ENCODE measurements around the gene PRSS38. TPM values are rescaled to one million over a fixed set of nuclear protein-coding genes. Genes with fewer than 3 reads are reported as not detected.
"Not testable (repeated sequence)": the region's sequence is repeated elsewhere in the genome, so short reads cannot be mapped to it uniquely, and the experiment has no call there.

Gene PRSS38
- total and polyA plus RNA-seq, 7 experiments from 2014 or later: not detected

GRCh38 chr1:227856147-227856858, 40.8 kb downstream of the PRSS38 start:
- H3K4me1 Mint-ChIP-seq: peaks cover 0 to 6% (median 0%) of the 10 kb centered on the region in 7 donors
- POLR2A ChIA-PET: interaction anchor here (0.7 kb wide), 1 partner anchor 97 kb away, joined by 3 read pairs; no protein-coding TSS in a partner anchor
- CTCF ChIA-PET: interaction anchor here (0.6 kb wide), 1 partner anchor 43 kb away, joined by 3 read pairs; no protein-coding TSS in a partner anchor
- intact Hi-C loops (cut with micrococcal nuclease): no loop called here
- Histone ChIP-seq H3K27me3 (ENCODE audit: control insufficient read depth in 2 of 2, insufficient read depth in 2 of 2, low read length in 2 of 2) (no peaks in the 10 kb centered on the region), H3K9me3 (ENCODE audit: control insufficient read depth in 2 of 3, low read length in 3 of 3) (no peaks in the 10 kb centered on the region), H3K4me1 (ENCODE audit: control insufficient read depth in 2 of 2, insufficient read depth in 2 of 2, low read length in 2 of 2) (no peaks in the 10 kb centered on the region), H3K27ac (ENCODE audit: low read depth, low read length) (no peak overlapping the region), H3K4me3 (ENCODE audit: low read length) (no peak overlapping the region), H3K36me3 (ENCODE audit: control insufficient read depth in 2 of 3, insufficient read depth in 3 of 3, low read length in 3 of 3) (no peaks in the 10 kb centered on the region)
- H3K36me3 Mint-ChIP-seq: no peaks in the 10 kb centered on the region
- ATAC-seq (no peak), DNase-seq (no peak)
- H3K27ac Mint-ChIP-seq: no peak overlapping the region
- H3K4me3 Mint-ChIP-seq: no peak overlapping the region
- H3K9me3 Mint-ChIP-seq: no peaks in the 10 kb centered on the region
- peaks cover 0 to 7% (median 0%) of the 10 kb centered on the region in 5 donors for H3K27me3 Mint-ChIP-seq

GRCh38 chr1:227864882-227865281, 49.4 kb downstream of the PRSS38 start:
- DNase-seq (no peak), ATAC-seq (no peak)
- ChIA-PET POLR2A (interaction anchor here (0.6 to 0.8 kb wide), 2 partner anchors 21 to 24 kb away, joined by 3 to 5 read pairs; no protein-coding TSS in a partner anchor), CTCF (interaction anchor here (1.0 kb wide), 1 partner anchor 16 kb away, joined by 3 read pairs; no protein-coding TSS in a partner anchor)
- H3K9me3 ChIP-seq (ENCODE audit: control insufficient read depth in 2 of 3, low read length in 3 of 3): peaks cover 0 to 11% (median 0%) of the 10 kb centered on the region in 3 experiments
- H3K27ac Mint-ChIP-seq: no peak overlapping the region
- H3K4me3 ChIP-seq (ENCODE audit: low read length): no peak overlapping the region
- no peak overlapping the region for H3K27ac ChIP-seq (ENCODE audit: low read depth, low read length)
- intact Hi-C loops (cut with micrococcal nuclease): no loop called here
- no peaks in the 10 kb centered on the region for H3K36me3 ChIP-seq (ENCODE audit: control insufficient read depth in 2 of 3, insufficient read depth in 3 of 3, low read length in 3 of 3)
- H3K4me1 Mint-ChIP-seq: peaks cover 8 to 28% (median 16%) of the 10 kb centered on the region in 7 donors
- no peaks in the 10 kb centered on the region for H3K27me3 ChIP-seq (ENCODE audit: control insufficient read depth in 2 of 2, insufficient read depth in 2 of 2, low read length in 2 of 2)
- H3K9me3 Mint-ChIP-seq: peaks cover 0 to 14% (median 9%) of the 10 kb centered on the region in 11 donors
- peaks cover 0 to 6% (median 0%) of the 10 kb centered on the region in 5 donors for H3K36me3 Mint-ChIP-seq
- no peak overlapping the region for H3K4me3 Mint-ChIP-seq
- H3K27me3 Mint-ChIP-seq: peaks cover 0 to 11% (median 0%) of the 10 kb centered on the region in 5 donors
- peaks cover 7 to 9% of the 10 kb centered on the region in 2 donors for H3K4me1 ChIP-seq (ENCODE audit: control insufficient read depth in 2 of 2, insufficient read depth in 2 of 2, low read length in 2 of 2)

- Mint-ChIP-seq H3K36me3 (peaks cover 0 to 11% (median 8%) of the 10 kb centered on the region in 5 donors), H3K4me1 (peaks cover 22 to 58% (median 50%) of the 10 kb centered on the region in 7 donors), H3K27ac (peak overlapping the region in 8 of 9 donors; percentile 8 to 92 (median 75)), H3K27me3 (peaks cover 0 to 19% (median 0%) of the 10 kb centered on the region in 5 donors), H3K4me3 (peak overlapping the region; percentile 12 to 91 (median 77)), H3K9me3 (peaks cover 4 to 27% (median 15%) of the 10 kb centered on the region in 11 donors)
- H3K27ac ChIP-seq (ENCODE audit: low read depth, low read length): no peak overlapping the region
- CTCF ChIA-PET: interaction anchor here (1.3 kb wide), 1 partner anchor 17 kb away, joined by 3 read pairs; no protein-coding TSS in a partner anchor
- intact Hi-C loops (cut with micrococcal nuclease): no loop called here
- ATAC-seq (peak; percentile 10), DNase-seq (no peak)
- peaks cover 0 to 6% (median 0%) of the 10 kb centered on the region in 3 experiments for H3K9me3 ChIP-seq (ENCODE audit: control insufficient read depth in 2 of 3, low read length in 3 of 3)
- POLR2A ChIA-PET: interaction anchor here (2.0 kb wide), 1 partner anchor 16 kb away, joined by 13 read pairs; no protein-coding TSS in a partner anchor
- H3K27me3 ChIP-seq (ENCODE audit: control insufficient read depth in 2 of 2, insufficient read depth in 2 of 2, low read length in 2 of 2): no peaks in the 10 kb centered on the region
- peaks cover 31 to 34% of the 10 kb centered on the region in 2 donors for H3K4me1 ChIP-seq (ENCODE audit: control insufficient read depth in 2 of 2, insufficient read depth in 2 of 2, low read length in 2 of 2)
- H3K4me3 ChIP-seq (ENCODE audit: low read length): peak overlapping the region; percentile 48
- no peaks in the 10 kb centered on the region for H3K36me3 ChIP-seq (ENCODE audit: control insufficient read depth in 2 of 3, insufficient read depth in 3 of 3, low read length in 3 of 3)
Measured at GRCh38 chr1:227869279-227869842, 53.9 kb downstream of the PRSS38 start.

GRCh38 chr1:227869851-227870305, 54.4 kb downstream of the PRSS38 start:
- H3K4me3 Mint-ChIP-seq: peak overlapping the region; percentile 52 to 91 (median 78)
- peaks cover 0 to 19% (median 0%) of the 10 kb centered on the region in 5 donors for H3K27me3 Mint-ChIP-seq
- Histone ChIP-seq H3K36me3 (ENCODE audit: control insufficient read depth in 2 of 3, insufficient read depth in 3 of 3, low read length in 3 of 3) (no peaks in the 10 kb centered on the region), H3K4me3 (ENCODE audit: low read length) (peak overlapping the region; percentile 48), H3K4me1 (ENCODE audit: control insufficient read depth in 2 of 2, insufficient read depth in 2 of 2, low read length in 2 of 2) (peaks cover 31 to 34% of the 10 kb centered on the region in 2 donors), H3K9me3 (ENCODE audit: control insufficient read depth in 2 of 3, low read length in 3 of 3) (peaks cover 0 to 5% (median 0%) of the 10 kb centered on the region in 3 experiments), H3K27me3 (ENCODE audit: control insufficient read depth in 2 of 2, insufficient read depth in 2 of 2, low read length in 2 of 2) (no peaks in the 10 kb centered on the region), H3K27ac (ENCODE audit: low read depth, low read length) (no peak overlapping the region)
- H3K4me1 Mint-ChIP-seq: peaks cover 22 to 58% (median 50%) of the 10 kb centered on the region in 7 donors
- H3K36me3 Mint-ChIP-seq: peaks cover 0 to 8% (median 5%) of the 10 kb centered on the region in 5 donors
- ChIA-PET POLR2A (interaction anchor here (0.6 to 2.0 kb wide), 2 partner anchors 15 to 19 kb away, joined by 7 to 13 read pairs; no protein-coding TSS in a partner anchor), CTCF (interaction anchor here (1.3 kb wide), 1 partner anchor 17 kb away, joined by 3 read pairs; no protein-coding TSS in a partner anchor)
- H3K9me3 Mint-ChIP-seq: peaks cover under 1 to 25% (median 13%) of the 10 kb centered on the region in 11 donors
- peak in 5 of 9 donors; percentile 28 to 40 (median 37) for DNase-seq
- intact Hi-C loops (cut with micrococcal nuclease): loop anchor here in 1 of 2 donors (2.0 kb wide), 1 partner anchor 17 kb away; no protein-coding TSS in a partner anchor
- H3K27ac Mint-ChIP-seq: peak overlapping the region in 8 of 9 donors; percentile 8 to 92 (median 80)
- ATAC-seq: peak; percentile 52

- Histone ChIP-seq H3K9me3 (ENCODE audit: control insufficient read depth in 2 of 3, low read length in 3 of 3) (peaks cover 0 to under 1% (median 0%) of the 10 kb centered on the region in 3 experiments), H3K4me3 (ENCODE audit: low read length) (peak overlapping the region; percentile 48), H3K27me3 (ENCODE audit: control insufficient read depth in 2 of 2, insufficient read depth in 2 of 2, low read length in 2 of 2) (no peaks in the 10 kb centered on the region), H3K36me3 (ENCODE audit: control insufficient read depth in 2 of 3, insufficient read depth in 3 of 3, low read length in 3 of 3) (no peaks in the 10 kb centered on the region), H3K27ac (ENCODE audit: low read depth, low read length) (no peak overlapping the region), H3K4me1 (ENCODE audit: control insufficient read depth in 2 of 2, insufficient read depth in 2 of 2, low read length in 2 of 2) (peaks cover 31 to 34% of the 10 kb centered on the region in 2 donors)
- Mint-ChIP-seq H3K27ac (peak overlapping the region in 8 of 9 donors; percentile 8 to 92 (median 80)), H3K4me1 (peaks cover 22 to 58% (median 50%) of the 10 kb centered on the region in 7 donors), H3K27me3 (peaks cover 0 to 24% (median 0%) of the 10 kb centered on the region in 5 donors), H3K36me3 (peaks cover 0 to 8% (median 5%) of the 10 kb centered on the region in 5 donors), H3K9me3 (peaks cover 0 to 21% (median 10%) of the 10 kb centered on the region in 11 donors), H3K4me3 (peak overlapping the region; percentile 52 to 91 (median 78))
- ChIA-PET POLR2A (interaction anchor here (0.6 to 2.0 kb wide), 2 partner anchors 15 to 20 kb away, joined by 7 to 13 read pairs; no protein-coding TSS in a partner anchor), CTCF (interaction anchor here (1.3 kb wide), 1 partner anchor 18 kb away, joined by 3 read pairs; no protein-coding TSS in a partner anchor)
- intact Hi-C loops (cut with micrococcal nuclease): loop anchor here in 1 of 2 donors (2.0 kb wide), 1 partner anchor 16 kb away; no protein-coding TSS in a partner anchor
- ATAC-seq (no peak), DNase-seq (no peak)
Measured at GRCh38 chr1:227870366-227870765, 54.9 kb downstream of the PRSS38 start.

GRCh38 chr1:227871892-227872291, 56.4 kb downstream of the PRSS38 start:
- Mint-ChIP-seq H3K27ac (peak overlapping the region in 4 of 9 donors; percentile 22 to 59 (median 46)), H3K4me1 (peaks cover 22 to 57% (median 50%) of the 10 kb centered on the region in 7 donors), H3K27me3 (peaks cover 0 to 36% (median 0%) of the 10 kb centered on the region in 5 donors), H3K9me3 (peaks cover 0 to 21% (median 9%) of the 10 kb centered on the region in 11 donors), H3K4me3 (peak overlapping the region in 9 of 10 donors; percentile 9 to 91 (median 51))
- H3K36me3 Mint-ChIP-seq; H3K4me3 ChIP-seq (ENCODE audit: low read length); ATAC-seq; H3K36me3 ChIP-seq (ENCODE audit: control insufficient read depth in 2 of 3, insufficient read depth in 3 of 3, low read length in 3 of 3); H3K9me3 ChIP-seq (ENCODE audit: control insufficient read depth in 2 of 3, low read length in 3 of 3); H3K27ac ChIP-seq (ENCODE audit: low read depth, low read length); H3K27me3 ChIP-seq (ENCODE audit: control insufficient read depth in 2 of 2, insufficient read depth in 2 of 2, low read length in 2 of 2); DNase-seq: not testable (repeated sequence)
- ChIA-PET POLR2A (interaction anchor here (0.6 to 2.4 kb wide), 4 partner anchors 8 to 14 kb away, joined by 3 to 14 read pairs (median 4); no protein-coding TSS in a partner anchor), CTCF (interaction anchor here (0.8 kb wide), 1 partner anchor 74 kb away, joined by 3 read pairs; no protein-coding TSS in a partner anchor)
- H3K4me1 ChIP-seq (ENCODE audit: control insufficient read depth in 2 of 2, insufficient read depth in 2 of 2, low read length in 2 of 2): peaks cover 31 to 34% of the 10 kb centered on the region in 2 donors
- intact Hi-C loops (cut with micrococcal nuclease): loop anchor here in 1 of 2 donors (2.0 kb wide), 1 partner anchor 15 kb away; no protein-coding TSS in a partner anchor

Data from naive thymus-derived CD4-positive, alpha-beta T cell (primary cell).